ENCODE results near the gene BCKDHA.
A peak's percentile ranks its signal among the peaks of the same experiment; 100 is the strongest.

BCKDHA gene

GRCh38 chr19:41436674-41436951 is 39.0 kb downstream of the BCKDHA start:
- H2BK15ac ChIP-seq (replicated peaks; ENCODE audit: low read depth) = no peak overlapping the region
- H2AK5ac ChIP-seq (ENCODE audit: low read length) = no peak overlapping the region
- H3K4ac ChIP-seq (ENCODE audit: low read depth, low read length) = no peak overlapping the region
- H3K4me1 ChIP-seq (ENCODE audit: control insufficient read depth, low read depth, low read length) = no peaks in the 10 kb centered on the region
- no peak overlapping the region for H3K4me2 ChIP-seq (ENCODE audit: low read length)
- no peak for DNase-seq
- H2BK5ac ChIP-seq (ENCODE audit: low read length) = no peak overlapping the region
- no peak overlapping the region for H3K4me3 ChIP-seq (ENCODE audit: low read length)
- H4K5ac ChIP-seq (ENCODE audit: low read length) = no peak overlapping the region
- no peak overlapping the region for H3K9ac ChIP-seq (ENCODE audit: low read length)
- H2BK120ac ChIP-seq (ENCODE audit: low read depth, low read length) = no peak overlapping the region
- H3K56ac ChIP-seq (ENCODE audit: low read length) = no peak overlapping the region
- no peaks in the 10 kb centered on the region for H3K79me2 ChIP-seq (ENCODE audit: control insufficient read depth, insufficient read depth, low read length)
- H3K27ac ChIP-seq (ENCODE audit: low read depth, low read length) = no peak overlapping the region
- peaks cover 3% of the 10 kb centered on the region for H3K79me1 ChIP-seq (ENCODE audit: low read length)
- H4K8ac ChIP-seq (ENCODE audit: low read depth, low read length) = no peak overlapping the region
- H3K36me3 ChIP-seq (ENCODE audit: control insufficient read depth, insufficient read depth, low read length) = peaks cover 4% of the 10 kb centered on the region
- H3K27me3 ChIP-seq (ENCODE audit: insufficient read depth, low read length, poor library complexity) = no peaks in the 10 kb centered on the region
- no peak overlapping the region for H3K23ac ChIP-seq (ENCODE audit: low read length)
- no peak overlapping the region for H3K18ac ChIP-seq (ENCODE audit: low read length)

- no peak overlapping the region for H3K23ac ChIP-seq (ENCODE audit: low read length)
- no CpG with 5 or more reads among the region's 7 CpGs for WGBS (ENCODE audit: extremely low coverage, insufficient coverage, low lambda C conversion rate)
- no peak overlapping the region for H3K18ac ChIP-seq (ENCODE audit: low read length)
- H3K36me3 ChIP-seq (ENCODE audit: control insufficient read depth, insufficient read depth, low read length) = peaks cover 1% of the 10 kb centered on the region
- H3K27me3 ChIP-seq (ENCODE audit: insufficient read depth, low read length, poor library complexity) = no peaks in the 10 kb centered on the region
- no peak overlapping the region for H3K4me3 ChIP-seq (ENCODE audit: low read length)
- DNase-seq = no peak
- no peak overlapping the region for H3K56ac ChIP-seq (ENCODE audit: low read length)
- peaks cover 3% of the 10 kb centered on the region for H3K79me1 ChIP-seq (ENCODE audit: low read length)
- no peak overlapping the region for H4K5ac ChIP-seq (ENCODE audit: low read length)
- H2BK120ac ChIP-seq (ENCODE audit: low read depth, low read length) = no peak overlapping the region
- no peak overlapping the region for H4K8ac ChIP-seq (ENCODE audit: low read depth, low read length)
- H3K4me2 ChIP-seq (ENCODE audit: low read length) = no peak overlapping the region
- no peak overlapping the region for H2BK15ac ChIP-seq (replicated peaks; ENCODE audit: low read depth)
- no peak overlapping the region for H3K9ac ChIP-seq (ENCODE audit: low read length)
- no peak overlapping the region for H2AK5ac ChIP-seq (ENCODE audit: low read length)
- H3K27ac ChIP-seq (ENCODE audit: low read depth, low read length) = no peak overlapping the region
- no peak overlapping the region for H3K4ac ChIP-seq (ENCODE audit: low read depth, low read length)
- H3K79me2 ChIP-seq (ENCODE audit: control insufficient read depth, insufficient read depth, low read length) = no peaks in the 10 kb centered on the region
- no peak overlapping the region for H2BK5ac ChIP-seq (ENCODE audit: low read length)
- no peaks in the 10 kb centered on the region for H3K4me1 ChIP-seq (ENCODE audit: control insufficient read depth, low read depth, low read length)
Observed at GRCh38 chr19:41437944-41438574, 40.4 kb downstream of the BCKDHA start.

GRCh38 chr19:41439441-41440222 is 42.0 kb downstream of the BCKDHA start, which contains the start of gene DMAC2:
Gene DMAC2, minus strand, starts transcription at chr19:41439912. Its CDS starts 13 bp downstream, at chr19:41439899.
- Histone ChIP-seq H3K4ac (ENCODE audit: low read depth, low read length) (peak within 1 kb of the TSS; percentile 60), H2BK15ac (replicated peaks; ENCODE audit: low read depth) (no peak within 1 kb of the TSS), H2AK5ac (ENCODE audit: low read length) (no peak within 1 kb of the TSS), H3K4me3 (ENCODE audit: low read length) (peak within 1 kb of the TSS; percentile 82), H3K27me3 (ENCODE audit: insufficient read depth, low read length, poor library complexity) (no peaks in the 10 kb centered on the region), H3K79me2 (ENCODE audit: control insufficient read depth, insufficient read depth, low read length) (no peaks in the 10 kb centered on the region), H3K79me1 (ENCODE audit: low read length) (peaks cover 3% of the 10 kb centered on the region), H3K18ac (ENCODE audit: low read length) (peak within 1 kb of the TSS; percentile 88), H4K8ac (ENCODE audit: low read depth, low read length) (peak within 1 kb of the TSS; percentile 90), H3K4me1 (ENCODE audit: control insufficient read depth, low read depth, low read length) (no peaks in the 10 kb centered on the region), H2BK120ac (ENCODE audit: low read depth, low read length) (no peak within 1 kb of the TSS), H3K56ac (ENCODE audit: low read length) (peak within 1 kb of the TSS; percentile 96), H3K27ac (ENCODE audit: low read depth, low read length) (peak within 1 kb of the TSS; percentile 80), H3K36me3 (ENCODE audit: control insufficient read depth, insufficient read depth, low read length) (peaks cover 1% of the 10 kb centered on the region), H3K4me2 (ENCODE audit: low read length) (peak within 1 kb of the TSS; percentile 39), H3K9ac (ENCODE audit: low read length) (peak within 1 kb of the TSS; percentile 88), H2BK5ac (ENCODE audit: low read length) (peak within 1 kb of the TSS; percentile 80), H4K5ac (ENCODE audit: low read length) (no peak within 1 kb of the TSS), H3K23ac (ENCODE audit: low read length) (no peak within 1 kb of the TSS)
- no CpG with 5 or more reads among the region's 40 CpGs for WGBS (ENCODE audit: extremely low coverage, insufficient coverage, low lambda C conversion rate)
- peak; percentile 100 for DNase-seq

- H2BK120ac ChIP-seq (ENCODE audit: low read depth, low read length) = no peak overlapping the region
- no peaks in the 10 kb centered on the region for H3K4me1 ChIP-seq (ENCODE audit: control insufficient read depth, low read depth, low read length)
- no peak overlapping the region for H4K5ac ChIP-seq (ENCODE audit: low read length)
- no peak overlapping the region for H3K27ac ChIP-seq (ENCODE audit: low read depth, low read length)
- H3K18ac ChIP-seq (ENCODE audit: low read length) = no peak overlapping the region
- no peaks in the 10 kb centered on the region for H3K79me2 ChIP-seq (ENCODE audit: control insufficient read depth, insufficient read depth, low read length)
- no peak overlapping the region for H3K4ac ChIP-seq (ENCODE audit: low read depth, low read length)
- H4K8ac ChIP-seq (ENCODE audit: low read depth, low read length) = no peak overlapping the region
- H3K36me3 ChIP-seq (ENCODE audit: control insufficient read depth, insufficient read depth, low read length) = peaks cover 1% of the 10 kb centered on the region
- H3K4me3 ChIP-seq (ENCODE audit: low read length) = no peak overlapping the region
- H3K9ac ChIP-seq (ENCODE audit: low read length) = no peak overlapping the region
- no peak overlapping the region for H3K4me2 ChIP-seq (ENCODE audit: low read length)
- H2BK15ac ChIP-seq (replicated peaks; ENCODE audit: low read depth) = no peak overlapping the region
- peaks cover 3% of the 10 kb centered on the region for H3K79me1 ChIP-seq (ENCODE audit: low read length)
- H3K56ac ChIP-seq (ENCODE audit: low read length) = no peak overlapping the region
- no CpG with 5 or more reads among the region's 15 CpGs for WGBS (ENCODE audit: extremely low coverage, insufficient coverage, low lambda C conversion rate)
- H2AK5ac ChIP-seq (ENCODE audit: low read length) = no peak overlapping the region
- no peak overlapping the region for H2BK5ac ChIP-seq (ENCODE audit: low read length)
- H3K23ac ChIP-seq (ENCODE audit: low read length) = no peak overlapping the region
- H3K27me3 ChIP-seq (ENCODE audit: insufficient read depth, low read length, poor library complexity) = no peaks in the 10 kb centered on the region
- DNase-seq = no peak
Observed at GRCh38 chr19:41441321-41441945, 43.8 kb downstream of the BCKDHA start.

- H3K79me2 ChIP-seq (ENCODE audit: control insufficient read depth, insufficient read depth, low read length) = no peaks in the 10 kb centered on the region
- no peak within 1 kb of the TSS for H3K23ac ChIP-seq (ENCODE audit: low read length)
- H3K4me2 ChIP-seq (ENCODE audit: low read length) = no peak within 1 kb of the TSS
- H4K5ac ChIP-seq (ENCODE audit: low read length) = no peak within 1 kb of the TSS
- H3K27me3 ChIP-seq (ENCODE audit: insufficient read depth, low read length, poor library complexity) = no peaks in the 10 kb centered on the region
- H3K27ac ChIP-seq (ENCODE audit: low read depth, low read length) = no peak within 1 kb of the TSS
- no peak within 1 kb of the TSS for H2AK5ac ChIP-seq (ENCODE audit: low read length)
- H2BK120ac ChIP-seq (ENCODE audit: low read depth, low read length) = no peak within 1 kb of the TSS
- H3K56ac ChIP-seq (ENCODE audit: low read length) = no peak within 1 kb of the TSS
- H4K8ac ChIP-seq (ENCODE audit: low read depth, low read length) = no peak within 1 kb of the TSS
- no peak within 1 kb of the TSS for H2BK15ac ChIP-seq (replicated peaks; ENCODE audit: low read depth)
- H2BK5ac ChIP-seq (ENCODE audit: low read length) = no peak within 1 kb of the TSS
- peaks cover 1% of the 10 kb centered on the region for H3K36me3 ChIP-seq (ENCODE audit: control insufficient read depth, insufficient read depth, low read length)
- H3K9ac ChIP-seq (ENCODE audit: low read length) = no peak within 1 kb of the TSS
- H3K4me1 ChIP-seq (ENCODE audit: control insufficient read depth, low read depth, low read length) = no peaks in the 10 kb centered on the region
- WGBS (ENCODE audit: extremely low coverage, insufficient coverage, low lambda C conversion rate) = no CpG with 5 or more reads among the region's 7 CpGs
- no peak within 1 kb of the TSS for H3K4me3 ChIP-seq (ENCODE audit: low read length)
- DNase-seq = no peak
- no peak within 1 kb of the TSS for H3K4ac ChIP-seq (ENCODE audit: low read depth, low read length)
- no peak within 1 kb of the TSS for H3K18ac ChIP-seq (ENCODE audit: low read length)
- peaks cover 3% of the 10 kb centered on the region for H3K79me1 ChIP-seq (ENCODE audit: low read length)
Observed at GRCh38 chr19:41442473-41443355, 45.1 kb downstream of the BCKDHA start, which contains the start of gene ERICH4. Gene ERICH4, plus strand, starts transcription at chr19:41443156. Its CDS starts 14 bp downstream, at chr19:41443170.

All from mesendoderm (in vitro differentiated cells).